Muscle of leg (tissue), 11 donors: Measurements from ENCODE around the gene THRB. TPM values are rescaled to one million over a fixed set of nuclear protein-coding genes. Genes with fewer than 3 reads are reported as not detected.

Source experiments
- DNase-seq: peaks from one replicate; pipeline ENCODE4 v3.0.0; 2013
- H3K27ac ChIP-seq: one replicate; pipeline ENCODE4 v1.5.1; 2013; ENCODE audit warnings: mild to moderate bottlenecking, low read length, control low read depth
- H3K27me3 ChIP-seq: one replicate; pipeline ENCODE4 v1.6.1; 2013; ENCODE audit warnings: low read length; ENCODE audit not compliant: control insufficient read depth, insufficient read depth
- H3K36me3 ChIP-seq: one replicate; pipeline ENCODE4 v1.6.1; 2013; ENCODE audit warnings: low read length; ENCODE audit not compliant: control insufficient read depth, insufficient read depth
- H3K4me1 ChIP-seq: one replicate; pipeline ENCODE4 v1.6.1; 2013; ENCODE audit warnings: low read length; ENCODE audit not compliant: control insufficient read depth, insufficient read depth
- H3K4me3 ChIP-seq: one replicate; pipeline ENCODE4 v1.5.1; 2013; ENCODE audit warnings: low read length, control low read depth
- H3K9me3 ChIP-seq: replicated peaks from 2 replicates; pipeline ENCODE4 v1.6.1; 2013; ENCODE audit warnings: low read depth, low read length; ENCODE audit not compliant: control insufficient read depth
- WGBS: methylation state at CpG from one replicate; pipeline ENCODE4 v1.1.5; 2013; ENCODE audit warnings: missing lambda C conversion rate; ENCODE audit not compliant: insufficient coverage; 5-methylcytosine and 5-hydroxymethylcytosine counted together
- polyA plus RNA-seq, 8 donors: library from polyadenylated mRNA; unstranded; fragments of 120-200 nt; gene quantifications; one replicate each; pipeline versions ENCODE4 v1.2.1 to v1.2.3, GENCODE V29; 2013; ENCODE audit warnings: inconsistent platforms in 1 of 8, low replicate concordance in 1 of 8; ENCODE audit not compliant: insufficient read length in 8 of 8, insufficient read depth in 1 of 8
- total RNA-seq: library from RNA; stranded (reverse); fragments of 120-200 nt; gene quantifications from one replicate; pipeline ENCODE4 v1.2.4, GENCODE V29; 2013

Gene THRB
- total and polyA plus RNA-seq, 9 donors, result 0.33 to 3.1 (median 1.7) TPM

- peak; percentile 33 for DNase-seq
- WGBS, result 64% methylated on average over 10 of the region's 12 CpGs
- no peaks in the 10 kb centered on the region for H3K4me1 ChIP-seq
- H3K9me3 ChIP-seq, result no peaks in the 10 kb centered on the region
- no peak overlapping the region for H3K27ac ChIP-seq
- no peak overlapping the region for H3K4me3 ChIP-seq
- no peaks in the 10 kb centered on the region for H3K36me3 ChIP-seq
- no peaks in the 10 kb centered on the region for H3K27me3 ChIP-seq
These were observed 334.1 kb downstream of the THRB start for GRCh38 chr3:24160424-24161095.

GRCh38 chr3:24158761-24159454 is 335.7 kb downstream of the THRB start:
- DNase-seq, result no peak
- 48% methylated on average over 5 of the region's 6 CpGs for WGBS
- H3K36me3 ChIP-seq, result no peaks in the 10 kb centered on the region

GRCh38 chr3:24157106-24157505 is 337.5 kb downstream of the THRB start:
- Histone ChIP-seq H3K4me1 (no peaks in the 10 kb centered on the region), H3K27ac (no peak overlapping the region), H3K36me3 (no peaks in the 10 kb centered on the region), H3K9me3 (no peaks in the 10 kb centered on the region), H3K4me3 (no peak overlapping the region), H3K27me3 (no peaks in the 10 kb centered on the region)
- DNase-seq, result no peak
- 90% methylated on average over 2 of the region's 4 CpGs for WGBS

More at GRCh38 chr3:24158761-24159454, 335.7 kb downstream of the THRB start:
- no peak overlapping the region for H3K4me3 ChIP-seq
- no peaks in the 10 kb centered on the region for H3K4me1 ChIP-seq
- H3K27me3 ChIP-seq, result no peaks in the 10 kb centered on the region
- no peak overlapping the region for H3K27ac ChIP-seq
- no peaks in the 10 kb centered on the region for H3K9me3 ChIP-seq

GRCh38 chr3:24156466-24156865 is 338.2 kb downstream of the THRB start:
- WGBS, result 80% methylated on average over 2 of the region's 2 CpGs
- H3K27ac ChIP-seq, result no peak overlapping the region
- H3K4me1 ChIP-seq, result no peaks in the 10 kb centered on the region
- no peaks in the 10 kb centered on the region for H3K27me3 ChIP-seq
- no peak overlapping the region for H3K4me3 ChIP-seq
- no peaks in the 10 kb centered on the region for H3K9me3 ChIP-seq
- DNase-seq, result no peak
- H3K36me3 ChIP-seq, result no peaks in the 10 kb centered on the region

- Histone ChIP-seq H3K9me3 (no peaks in the 10 kb centered on the region), H3K4me3 (no peak overlapping the region), H3K27ac (no peak overlapping the region), H3K36me3 (no peaks in the 10 kb centered on the region), H3K27me3 (no peaks in the 10 kb centered on the region), H3K4me1 (no peaks in the 10 kb centered on the region)
- no peak for DNase-seq
These were observed 339.4 kb downstream of the THRB start for GRCh38 chr3:24155276-24155675.

GRCh38 chr3:24154781-24155180 is 339.9 kb downstream of the THRB start:
- H3K9me3 ChIP-seq, result no peaks in the 10 kb centered on the region
- no peaks in the 10 kb centered on the region for H3K36me3 ChIP-seq
- no peak overlapping the region for H3K27ac ChIP-seq
- H3K4me3 ChIP-seq, result no peak overlapping the region
- no peak for DNase-seq
- no peaks in the 10 kb centered on the region for H3K4me1 ChIP-seq
- WGBS, result no CpG with 5 or more reads among the region's 1 CpG
- H3K27me3 ChIP-seq, result no peaks in the 10 kb centered on the region

- Histone ChIP-seq H3K4me1 (no peaks in the 10 kb centered on the region), H3K4me3 (no peak overlapping the region), H3K36me3 (no peaks in the 10 kb centered on the region), H3K27me3 (no peaks in the 10 kb centered on the region), H3K27ac (no peak overlapping the region), H3K9me3 (no peaks in the 10 kb centered on the region)
- no CpG with 5 or more reads among the region's 2 CpGs for WGBS
- no peak for DNase-seq
These were observed 340.5 kb downstream of the THRB start for GRCh38 chr3:24154013-24154695.

- no peak for DNase-seq
- WGBS, result no CpG with 5 or more reads among the region's 3 CpGs
- no peaks in the 10 kb centered on the region for H3K36me3 ChIP-seq
- H3K9me3 ChIP-seq, result no peaks in the 10 kb centered on the region
- H3K27me3 ChIP-seq, result no peaks in the 10 kb centered on the region
- no peak overlapping the region for H3K4me3 ChIP-seq
- no peak overlapping the region for H3K27ac ChIP-seq
- no peaks in the 10 kb centered on the region for H3K4me1 ChIP-seq
These were observed 343.1 kb downstream of the THRB start for GRCh38 chr3:24151594-24151993.

- DNase-seq, result no peak
These were observed 345.6 kb downstream of the THRB start for GRCh38 chr3:24149032-24149431.

GRCh38 chr3:24145981-24146822 is 348.4 kb downstream of the THRB start:
- no peak for DNase-seq
- Histone ChIP-seq H3K36me3 (no peaks in the 10 kb centered on the region), H3K4me1 (peaks cover 6% of the 10 kb centered on the region), H3K27ac (no peak overlapping the region), H3K9me3 (no peaks in the 10 kb centered on the region), H3K27me3 (peaks cover 2% of the 10 kb centered on the region), H3K4me3 (no peak overlapping the region)
- WGBS, result no CpG with 5 or more reads among the region's 11 CpGs

More at GRCh38 chr3:24149032-24149431, 345.6 kb downstream of the THRB start:
- Histone ChIP-seq H3K9me3 (no peaks in the 10 kb centered on the region), H3K27me3 (peaks cover 2% of the 10 kb centered on the region), H3K27ac (no peak overlapping the region), H3K4me1 (peaks cover 6% of the 10 kb centered on the region), H3K36me3 (no peaks in the 10 kb centered on the region), H3K4me3 (no peak overlapping the region)
- 57% methylated on average over 1 of the region's 2 CpGs for WGBS
